Tibial nerve (tissue), 4 donors: ENCODE measurements around the gene PRPH. TPM values are rescaled to one million over a fixed set of nuclear protein-coding genes. Genes with fewer than 3 reads are reported as not detected.
A peak's percentile ranks its signal among the peaks of the same experiment; 100 is the strongest.

Experiments
- DNase-seq, 2 donors: peaks; one replicate each; pipeline ENCODE4 v3.0.0-alpha.2; 2019; ENCODE audit warnings: low spot score in 2 of 2
- H3K27ac ChIP-seq, 4 donors: fragments of 200-600 bp; sonication (generic) in 3 of 4; one replicate each; pipeline ENCODE4 v1.5.1; 2017 to 2019; ENCODE audit warnings: mild to moderate bottlenecking in 1 of 4
- H3K27me3 ChIP-seq, 2 donors: fragments of 200-600 bp; sonication (generic) in 1 of 2; one replicate each; pipeline versions ENCODE4 v1.5.1 to v1.6.0; 2017 to 2019
- H3K36me3 ChIP-seq, 3 donors: fragments of 200-600 bp; sonication (generic); one replicate each; pipeline ENCODE4 v1.5.1; 2018 to 2019
- H3K4me1 ChIP-seq, 4 donors: fragments of 200-600 bp; sonication (generic) in 3 of 4; one replicate each; pipeline ENCODE4 v1.5.1; 2017 to 2019
- H3K4me3 ChIP-seq, 4 donors: fragments of 200-600 bp; sonication (generic) in 3 of 4; one replicate each; pipeline ENCODE4 v1.5.1; 2017 to 2019; ENCODE audit warnings: mild to moderate bottlenecking in 1 of 4, moderate library complexity in 1 of 4
- H3K9me3 ChIP-seq, 4 donors: fragments of 200-600 bp; sonication (generic) in 3 of 4; one replicate each; pipeline ENCODE4 v1.5.1; 2017 to 2019
- CTCF ChIP-seq, 5 experiments: fragments of 200-600 bp in 3 of 5; fragments of 450-650 bp in 2 of 5; sonication (generic) in 3 of 5; IDR thresholded peaks; one replicate each; pipeline ENCODE4 v1.5.1; 2016 to 2019; ENCODE audit warnings: antibody characterized with exemption in 5 of 5, mild to moderate bottlenecking in 3 of 5, moderate library complexity in 2 of 5
- EP300 ChIP-seq, 2 donors: sonication (generic); formaldehyde crosslinking; IDR thresholded peaks; one replicate each; pipeline ENCODE4 v1.6.1; 2017; ENCODE audit warnings: antibody characterized with exemption in 2 of 2, mild to moderate bottlenecking in 1 of 2
- POLR2A ChIP-seq, 2 donors: fragments of 450-650 bp; IDR thresholded peaks; one replicate each; pipeline ENCODE4 v1.6.1; 2017; ENCODE audit warnings: antibody characterized with exemption in 2 of 2, mild to moderate bottlenecking in 2 of 2, moderate library complexity in 2 of 2
- WGBS, 2 donors: methylation state at CpG; one replicate each; pipeline ENCODE4 v1.1.5; 2018; 5-methylcytosine and 5-hydroxymethylcytosine counted together
- total RNA-seq, 4 donors: library from RNA; depleted of rRNA; stranded (reverse); fragments of >200 nt; gene quantifications; one replicate each; pipeline ENCODE4 v1.1.0, GENCODE V29; 2016

The PRPH gene
- total RNA-seq, 4 donors from 2014 or later, result 0.20 to 0.84 (median 0.22) TPM; not detected in 1

- Histone ChIP-seq H3K27ac (no peak overlapping the region), H3K9me3 (no peaks in the 10 kb centered on the region), H3K4me1 (peaks cover 0 to 45% (median 19%) of the 10 kb centered on the region in 4 donors), H3K36me3 (no peaks in the 10 kb centered on the region), H3K4me3 (no peak overlapping the region), H3K27me3 (peaks cover 4 to 91% of the 10 kb centered on the region in 2 donors)
- 53 to 61% methylated on average over 5 of the region's 5 CpGs for WGBS, 2 donors
- TF ChIP-seq EP300 (IDR thresholded peaks at IDR 0.05) (no peak), POLR2A (IDR thresholded peaks at IDR 0.05) (no peak), CTCF (IDR thresholded peaks at IDR 0.05) (no peak)
- no peak for DNase-seq
Observed at GRCh38 chr12:49339464-49339861, 44.5 kb downstream of the PRPH start.

GRCh38 chr12:49340095-49340870 lies 45.3 kb downstream of the PRPH start:
- no peaks in the 10 kb centered on the region for H3K36me3 ChIP-seq
- H3K27me3 ChIP-seq, result peaks cover 4 to 91% of the 10 kb centered on the region in 2 donors
- no peak overlapping the region for H3K27ac ChIP-seq
- peaks cover 0 to 52% (median 25%) of the 10 kb centered on the region in 4 donors for H3K4me1 ChIP-seq
- TF ChIP-seq EP300 (IDR thresholded peaks at IDR 0.05) (no peak), CTCF (IDR thresholded peaks at IDR 0.05) (no peak), POLR2A (IDR thresholded peaks at IDR 0.05) (no peak)
- H3K4me3 ChIP-seq, result no peak overlapping the region
- no peak for DNase-seq
- no peaks in the 10 kb centered on the region for H3K9me3 ChIP-seq
- WGBS, 2 donors, result 61 to 77% methylated on average over 6 of the region's 6 CpGs

- H3K27ac ChIP-seq, result no peak overlapping the region
- no peaks in the 10 kb centered on the region for H3K36me3 ChIP-seq
- TF ChIP-seq CTCF (IDR thresholded peaks at IDR 0.05) (no peak), POLR2A (IDR thresholded peaks at IDR 0.05) (no peak), EP300 (IDR thresholded peaks at IDR 0.05) (no peak)
- H3K9me3 ChIP-seq, result no peaks in the 10 kb centered on the region
- DNase-seq, result no peak
- WGBS, 2 donors, result 46 to 54% methylated on average over 14 of the region's 14 CpGs
- H3K4me1 ChIP-seq, result peaks cover 0 to 57% (median 34%) of the 10 kb centered on the region in 4 donors
- no peak overlapping the region for H3K4me3 ChIP-seq
- peaks cover 5 to 91% of the 10 kb centered on the region in 2 donors for H3K27me3 ChIP-seq
Observed at GRCh38 chr12:49340971-49341776, 46.2 kb downstream of the PRPH start.

GRCh38 chr12:49341777-49342065 lies 46.8 kb downstream of the PRPH start:
- Histone ChIP-seq H3K27me3 (peaks cover 8 to 91% of the 10 kb centered on the region in 2 donors), H3K27ac (no peak overlapping the region), H3K4me1 (peaks cover 0 to 57% (median 37%) of the 10 kb centered on the region in 4 donors), H3K36me3 (no peaks in the 10 kb centered on the region), H3K9me3 (no peaks in the 10 kb centered on the region), H3K4me3 (peak overlapping the region in 2 of 4 donors; percentile 38 to 56)
- WGBS, 2 donors, result 34 to 39% methylated on average over 21 of the region's 21 CpGs
- TF ChIP-seq CTCF (IDR thresholded peaks at IDR 0.05), result no peak
- no peak for TF ChIP-seq POLR2A (IDR thresholded peaks at IDR 0.05)
- TF ChIP-seq EP300 (IDR thresholded peaks at IDR 0.05), result no peak
- DNase-seq, result no peak
